ENCODE data around the gene PADI1.

PADI1 gene

DNA sequence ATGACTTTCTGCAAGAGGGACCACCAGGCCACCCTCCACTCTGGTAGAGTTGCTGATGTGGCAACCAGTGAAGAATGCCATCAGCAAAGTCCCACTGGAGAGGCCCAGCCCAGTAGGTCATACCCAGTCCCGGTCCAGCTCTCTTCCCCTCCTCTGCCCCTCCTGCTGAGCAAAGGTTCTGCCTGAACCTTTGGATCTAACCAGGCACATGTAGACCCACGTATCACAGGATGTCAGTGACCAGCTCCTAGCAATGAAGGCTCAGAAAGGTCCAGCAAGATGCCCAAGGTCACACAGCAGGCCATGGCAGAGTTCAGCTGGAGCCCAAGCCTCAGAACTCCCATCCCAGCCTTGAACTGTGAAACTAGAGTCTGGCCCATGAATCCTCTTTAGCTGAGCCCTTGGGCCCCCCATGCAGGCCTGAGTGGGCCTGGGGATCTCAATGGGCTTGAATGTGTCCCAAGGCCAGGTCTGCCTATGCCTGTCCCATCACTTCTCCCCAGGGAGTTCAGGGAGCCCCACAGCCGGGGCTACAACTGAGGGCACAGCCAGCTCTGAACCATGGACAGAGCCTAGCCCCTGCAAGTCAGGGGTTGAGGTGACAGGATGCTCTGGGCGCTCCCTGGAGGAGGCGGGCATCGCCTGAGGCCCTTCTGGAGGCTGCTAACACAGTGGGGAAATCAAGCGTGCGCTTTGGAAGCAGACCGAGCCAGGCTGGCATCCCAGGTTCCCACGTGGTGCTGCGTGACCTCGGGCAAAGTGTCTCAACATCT is 21.4 kb upstream of the PADI1 start:
- no peak for DNase-seq

DNA sequence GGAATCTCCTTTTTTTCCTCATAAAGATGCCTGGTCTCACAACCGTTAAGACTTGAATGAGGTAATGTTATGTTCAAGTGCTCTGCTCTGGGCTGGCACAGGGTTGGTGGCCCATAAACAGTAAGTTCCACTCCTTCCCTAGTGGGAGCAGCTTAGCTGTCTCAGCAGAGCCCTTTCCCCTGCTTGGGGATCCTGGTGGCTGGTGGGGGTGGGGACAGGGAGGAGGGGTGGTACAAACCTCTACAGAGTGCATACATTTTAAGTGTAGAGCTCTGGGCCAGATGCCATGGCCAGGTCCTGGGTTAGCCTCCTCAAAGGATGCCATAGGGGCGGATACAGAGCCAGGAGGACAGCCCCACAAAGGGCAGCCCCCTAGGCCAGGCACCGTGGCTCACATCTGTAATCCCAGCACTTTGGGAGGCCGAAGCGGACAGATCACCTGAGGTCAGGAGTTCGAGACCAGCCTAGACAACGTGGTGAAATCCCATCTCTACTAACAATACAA is 20.7 kb upstream of the PADI1 start:
- no peak for DNase-seq

DNA sequence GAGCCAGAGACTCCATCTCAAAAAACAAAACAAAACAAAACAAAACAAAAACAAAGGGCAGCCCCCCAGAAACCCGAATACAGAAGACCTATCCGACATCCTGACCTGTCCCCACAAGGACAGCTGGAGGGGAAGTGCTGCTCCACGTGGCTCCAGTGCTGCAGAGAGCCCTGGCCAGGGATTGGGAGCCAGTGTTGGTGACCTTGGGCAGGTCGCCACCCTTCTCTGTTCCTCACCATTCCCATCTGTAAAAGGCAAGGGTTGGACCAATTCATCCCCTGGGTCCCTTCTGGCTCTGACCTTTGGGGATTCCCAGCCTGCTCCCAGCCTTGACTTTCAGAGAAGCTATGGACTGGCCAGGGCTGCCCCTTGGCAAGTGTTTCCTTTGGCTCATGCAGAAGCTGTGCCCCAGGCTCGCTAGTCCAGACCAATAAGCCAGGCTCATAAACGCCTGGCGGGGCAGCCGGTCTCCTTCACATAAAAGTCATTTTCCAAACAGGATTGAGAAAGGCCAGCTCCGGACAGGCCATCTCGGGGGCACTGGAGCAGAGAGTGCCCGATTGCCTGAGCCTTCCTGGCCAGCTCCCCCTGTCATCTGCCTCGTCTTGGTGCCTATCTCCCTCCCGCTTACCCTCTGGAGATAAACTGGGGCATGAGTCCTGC is 20.0 kb upstream of the PADI1 start:
- DNase-seq: no peak

DNA sequence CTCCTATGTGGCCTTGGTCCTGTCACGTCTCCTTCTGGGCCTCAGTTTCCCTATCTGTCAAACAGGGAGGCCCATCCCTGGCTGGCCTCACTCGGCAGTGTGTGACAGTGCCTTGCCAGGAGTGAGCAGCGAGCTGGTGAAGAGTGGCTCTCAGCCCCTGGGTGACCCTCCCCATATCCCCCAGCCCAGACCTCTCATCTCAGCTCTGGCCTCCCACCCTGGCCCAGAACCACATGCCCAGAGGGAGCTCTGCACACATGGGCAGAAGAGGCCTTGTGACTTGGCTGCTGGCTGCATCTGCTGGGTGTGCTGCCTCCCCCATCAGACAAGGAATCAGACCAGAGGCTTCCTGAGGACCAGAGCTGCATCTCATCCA is 19.5 kb upstream of the PADI1 start:
- DNase-seq: no peak

DNA sequence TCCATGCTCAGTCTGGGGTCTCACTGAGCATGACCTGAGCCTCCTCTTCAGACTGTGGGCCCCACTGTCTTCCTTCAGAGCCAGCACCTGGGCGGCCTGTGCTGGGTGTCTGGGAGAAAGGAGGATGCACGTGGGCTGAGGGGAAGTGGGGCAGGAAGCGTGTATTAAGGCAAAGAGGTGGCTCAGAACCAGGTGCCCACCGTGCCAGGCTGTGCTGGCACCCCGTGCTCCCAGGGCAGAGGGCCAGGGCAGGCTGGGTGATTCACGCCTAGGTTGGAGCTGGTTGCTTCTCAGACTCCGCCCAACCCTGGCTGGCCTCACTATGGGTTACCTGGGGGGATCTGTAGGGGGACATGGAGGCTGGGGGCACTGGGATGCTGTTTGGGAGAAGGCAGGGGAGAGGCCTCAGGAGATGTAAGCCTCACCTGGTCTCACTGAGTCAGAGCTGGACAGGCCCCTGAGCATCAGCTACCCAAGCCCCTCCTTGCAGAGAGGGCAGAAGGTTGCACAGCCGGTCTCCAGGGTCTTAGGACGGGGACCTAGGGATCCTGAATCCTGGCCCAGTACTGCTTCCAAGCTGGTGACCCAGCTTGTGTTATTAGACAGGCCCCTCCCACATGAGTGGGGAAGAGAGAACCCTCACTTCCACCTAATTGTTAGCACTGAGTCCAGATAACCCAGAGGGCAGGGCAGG is 18.6 kb upstream of the PADI1 start:
- DNase-seq: no peak

DNA sequence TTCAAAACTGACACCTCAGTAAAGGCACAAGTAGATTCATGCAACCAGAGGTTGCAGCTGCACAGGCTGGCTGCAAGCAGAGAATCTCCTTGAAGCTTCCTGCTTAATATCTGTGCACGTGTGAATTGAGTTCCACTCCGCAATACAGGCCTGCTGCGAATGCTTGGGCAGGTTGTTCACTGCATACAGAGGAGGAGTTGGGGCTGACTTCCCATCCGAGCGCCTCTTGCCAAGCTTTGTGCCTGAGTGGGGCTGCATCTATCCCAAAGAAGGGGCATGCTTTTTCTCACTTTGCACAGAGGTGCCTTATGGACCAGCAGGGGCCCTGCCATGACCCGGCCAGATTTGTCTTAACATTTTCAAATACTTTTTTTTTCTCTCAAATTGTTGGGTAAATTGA is 17.9 kb upstream of the PADI1 start:
- DNase-seq: no peak

DNA sequence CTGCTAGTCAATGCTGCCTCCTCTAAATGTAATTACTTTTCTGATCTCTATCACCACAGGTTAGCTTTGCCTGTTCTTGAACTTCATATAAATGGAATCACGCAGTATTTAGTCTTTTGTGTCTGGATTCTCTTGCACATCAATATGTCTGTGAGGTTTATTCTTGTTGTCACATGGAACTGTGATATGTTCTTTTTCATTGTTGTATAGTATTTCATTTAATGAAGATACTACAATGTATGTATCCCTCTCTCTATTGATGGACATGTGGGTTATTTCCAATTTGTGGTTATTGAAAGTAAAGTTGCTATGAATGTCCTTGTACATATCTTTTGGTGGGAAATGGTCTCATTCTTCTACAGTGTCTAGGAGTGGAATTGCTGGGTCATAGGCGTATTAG is 16.7 kb upstream of the PADI1 start:
- DNase-seq: no peak

DNA sequence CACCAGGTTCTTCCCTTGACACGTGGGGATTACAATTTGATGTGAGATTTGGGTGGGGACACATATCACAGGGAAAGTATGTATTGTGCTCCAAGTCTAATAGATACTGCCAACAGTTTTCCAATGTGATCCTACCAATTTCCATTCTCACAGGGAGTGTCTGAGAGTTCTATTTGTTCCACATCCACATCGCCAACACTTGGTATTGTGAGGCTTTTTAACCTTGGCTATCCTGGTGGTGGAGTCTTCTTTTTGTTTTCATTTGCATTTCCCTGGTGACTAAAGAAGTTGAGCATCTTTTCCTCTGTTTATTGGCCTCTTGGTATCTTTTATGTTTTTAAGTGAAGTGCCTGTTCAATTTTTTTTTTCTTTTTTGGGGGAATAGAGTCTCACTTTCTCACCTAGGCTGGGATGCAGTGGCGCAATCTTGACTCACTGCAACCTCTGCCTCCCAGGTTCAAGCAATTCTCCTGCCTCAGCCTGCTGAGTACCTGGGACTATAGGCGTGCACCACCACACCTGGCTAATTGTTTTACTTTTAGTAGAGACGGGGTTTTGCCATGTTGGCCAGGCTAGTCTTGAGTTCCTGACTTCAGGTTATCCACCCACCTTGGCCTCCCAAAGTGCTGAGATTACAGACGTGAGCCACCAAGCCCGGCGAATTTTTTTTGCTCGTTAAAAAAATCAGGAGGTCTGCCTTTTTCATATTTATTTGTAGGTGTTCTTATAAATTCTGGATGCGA is 15.9 kb upstream of the PADI1 start:
- no peak for DNase-seq

DNA sequence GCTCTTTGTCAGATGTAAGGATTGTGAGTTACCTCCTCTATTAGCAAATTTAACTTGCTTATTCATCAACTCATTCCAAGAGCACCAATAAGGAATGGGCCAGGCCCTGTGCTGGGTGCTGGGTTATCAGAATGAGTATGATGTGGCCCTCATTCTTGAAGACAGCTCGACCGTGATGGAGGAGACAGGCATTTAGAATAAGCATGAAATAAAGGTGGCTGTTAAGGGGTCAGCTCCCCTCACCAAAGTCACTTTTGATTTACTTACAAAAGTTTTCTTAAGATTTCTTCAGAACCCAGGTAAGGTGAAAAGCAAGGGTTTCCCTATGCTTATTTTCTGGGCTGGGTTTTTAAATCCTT is 15.3 kb upstream of the PADI1 start:
- DNase-seq: no peak

DNA sequence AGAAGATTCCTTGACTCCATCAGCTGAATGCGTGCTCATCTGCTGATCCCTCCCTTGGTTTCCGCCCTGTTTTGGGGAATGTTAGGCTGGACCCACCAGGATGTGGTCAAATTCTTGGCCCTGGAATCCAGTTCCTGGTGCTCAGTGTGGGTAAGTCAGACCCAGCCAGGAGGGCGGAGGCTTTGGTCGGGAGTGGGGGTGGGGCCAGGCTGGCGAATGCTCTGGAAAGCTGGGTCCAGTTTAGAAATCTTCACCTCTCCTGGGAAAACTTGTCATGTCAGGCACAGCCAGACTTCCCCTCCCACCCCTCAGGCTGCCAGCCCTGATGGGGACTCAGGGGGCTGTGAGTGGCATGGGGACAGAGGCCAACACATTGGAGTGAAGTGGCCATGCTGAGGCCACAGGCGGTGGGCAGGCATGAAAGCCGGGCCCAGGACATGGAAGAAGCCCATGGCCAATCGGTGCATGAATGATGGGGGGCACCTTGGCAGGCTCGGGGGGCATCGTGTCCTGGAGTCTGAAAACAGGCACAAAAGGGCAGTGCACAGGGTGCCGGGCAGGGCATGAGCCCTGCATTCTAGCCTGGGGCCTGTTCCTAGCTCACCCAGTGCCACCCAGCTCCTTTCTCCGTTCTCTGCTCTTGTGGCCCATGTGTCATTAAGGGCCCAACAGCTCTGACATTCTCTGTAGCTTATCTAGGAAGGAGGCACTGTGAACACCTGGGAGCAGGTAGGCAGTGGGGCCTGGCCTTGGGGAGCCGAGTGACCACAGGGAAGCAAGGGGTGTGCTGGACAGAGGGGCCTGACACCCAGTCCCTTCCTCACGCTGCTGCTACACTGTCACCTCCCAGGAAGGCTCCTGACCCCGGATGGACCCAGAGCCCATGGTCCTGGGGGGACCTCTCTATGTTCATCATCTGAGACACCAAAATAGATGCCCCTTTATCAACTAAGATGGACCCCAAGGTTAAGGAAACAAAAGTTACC is 14.6 kb upstream of the PADI1 start:
- no peak for DNase-seq

DNA sequence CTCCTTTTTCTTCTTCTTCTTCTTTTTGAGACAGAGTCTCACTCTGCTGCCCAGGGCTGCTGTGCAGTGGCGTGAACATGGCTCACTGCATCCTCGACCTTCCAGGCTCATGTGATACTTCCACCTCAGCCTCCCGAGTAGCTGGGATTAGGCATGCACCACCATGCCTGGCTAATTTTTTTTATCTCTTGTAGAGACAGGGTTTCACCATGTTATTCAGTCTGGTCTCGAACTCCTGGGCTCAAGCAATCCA is 13.0 kb upstream of the PADI1 start:
- no peak for DNase-seq

DNA sequence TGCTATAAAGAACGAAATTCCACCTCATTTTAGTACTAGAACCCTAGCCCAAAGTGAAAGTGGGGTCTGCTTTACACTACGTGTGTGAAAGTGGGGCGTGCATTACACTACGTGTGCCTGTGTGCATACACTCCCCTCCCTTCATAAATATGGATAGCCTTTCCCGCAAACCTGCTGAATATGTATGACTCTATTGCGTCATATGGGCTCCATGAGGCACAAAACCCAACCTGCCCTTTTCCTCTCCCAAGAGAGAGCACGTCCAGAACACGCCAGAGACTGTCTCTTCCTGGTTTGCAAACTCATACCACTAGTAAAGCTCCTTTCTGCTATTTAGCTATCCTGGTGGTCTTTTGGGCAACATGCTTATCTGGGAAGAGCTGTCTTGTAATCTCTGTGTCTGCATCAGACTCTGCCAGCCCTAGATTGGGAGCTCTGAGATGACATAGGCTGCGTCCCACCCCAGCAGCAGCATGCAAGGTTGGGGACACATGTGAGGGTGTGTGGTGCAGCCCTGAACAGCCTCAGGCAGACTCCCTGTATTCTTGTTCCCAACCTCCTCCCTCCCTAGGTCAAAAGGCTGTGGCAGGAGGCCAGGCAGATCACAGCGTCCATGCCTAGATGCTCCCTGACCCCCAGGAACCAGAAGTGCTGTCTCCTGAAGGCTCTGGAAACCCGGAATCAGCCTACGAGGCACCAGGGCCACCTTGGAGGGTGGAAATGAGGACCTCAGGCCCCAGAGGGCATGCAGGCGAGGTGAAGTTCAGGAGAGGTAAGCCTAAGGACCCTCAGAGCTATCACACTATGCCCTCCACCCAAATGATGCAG is 12.3 kb upstream of the PADI1 start:
- no peak for DNase-seq

DNA sequence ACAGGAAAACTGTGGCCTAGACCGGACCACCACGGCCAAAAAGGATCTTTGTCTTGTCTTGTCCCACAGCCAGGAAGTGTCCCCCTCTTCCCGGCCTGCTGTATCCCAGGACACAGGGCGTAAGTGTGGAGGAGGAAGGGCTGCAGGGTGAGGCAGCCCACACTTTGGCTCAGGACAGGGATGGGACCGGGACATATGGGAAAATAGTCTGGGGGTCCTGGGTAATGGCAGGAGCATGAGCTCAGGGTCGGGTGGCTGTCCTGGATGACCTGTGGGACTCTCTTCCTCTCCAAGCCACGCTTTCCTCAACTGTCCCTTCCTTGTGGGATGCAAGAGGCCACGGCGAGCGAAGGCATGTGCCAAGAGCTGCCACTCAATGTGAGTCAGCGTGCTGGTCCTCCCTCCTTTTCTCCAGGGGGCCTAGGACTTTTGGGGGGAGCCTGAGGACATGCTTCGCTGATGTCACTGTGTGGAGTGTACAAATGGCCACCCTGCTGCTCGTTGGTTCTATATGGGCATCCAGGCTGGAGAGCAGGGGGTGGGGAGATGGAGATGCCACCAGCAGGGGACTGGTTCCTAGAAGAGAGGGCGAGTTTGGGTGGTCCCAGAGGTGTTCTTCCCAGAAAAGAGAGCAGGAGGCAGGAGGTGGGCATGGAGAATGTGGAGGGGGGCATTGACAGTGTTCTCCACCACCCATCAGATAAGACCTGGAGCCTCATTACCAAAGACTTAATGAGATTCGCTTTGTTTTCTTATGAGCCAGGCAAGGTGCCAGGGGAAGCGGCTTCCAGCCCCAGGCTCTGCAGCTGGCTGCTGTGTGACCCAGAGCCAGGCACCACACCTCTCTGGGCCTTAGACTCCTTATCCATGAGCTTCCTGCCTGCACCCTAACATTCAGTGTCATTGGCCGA is 11.5 kb upstream of the PADI1 start:
- no peak for DNase-seq

DNA sequence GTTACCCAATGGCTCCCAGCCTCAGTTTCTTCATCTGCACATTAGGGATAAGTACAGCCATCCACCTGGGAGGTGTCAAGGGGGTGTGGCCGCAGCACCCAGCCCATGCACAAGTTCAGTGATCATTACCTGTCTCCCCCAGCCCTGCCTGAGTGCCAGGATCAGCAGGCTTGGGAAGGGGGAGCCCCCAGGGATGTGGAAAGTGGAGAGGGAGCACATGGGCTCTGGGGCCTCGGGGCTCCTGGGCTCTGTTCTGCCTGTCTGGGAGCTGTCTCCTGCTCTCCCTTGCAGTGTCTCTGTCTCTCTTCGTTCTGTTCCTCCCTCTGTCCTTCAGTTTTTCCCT is 10.8 kb upstream of the PADI1 start:
- no peak for DNase-seq

DNA sequence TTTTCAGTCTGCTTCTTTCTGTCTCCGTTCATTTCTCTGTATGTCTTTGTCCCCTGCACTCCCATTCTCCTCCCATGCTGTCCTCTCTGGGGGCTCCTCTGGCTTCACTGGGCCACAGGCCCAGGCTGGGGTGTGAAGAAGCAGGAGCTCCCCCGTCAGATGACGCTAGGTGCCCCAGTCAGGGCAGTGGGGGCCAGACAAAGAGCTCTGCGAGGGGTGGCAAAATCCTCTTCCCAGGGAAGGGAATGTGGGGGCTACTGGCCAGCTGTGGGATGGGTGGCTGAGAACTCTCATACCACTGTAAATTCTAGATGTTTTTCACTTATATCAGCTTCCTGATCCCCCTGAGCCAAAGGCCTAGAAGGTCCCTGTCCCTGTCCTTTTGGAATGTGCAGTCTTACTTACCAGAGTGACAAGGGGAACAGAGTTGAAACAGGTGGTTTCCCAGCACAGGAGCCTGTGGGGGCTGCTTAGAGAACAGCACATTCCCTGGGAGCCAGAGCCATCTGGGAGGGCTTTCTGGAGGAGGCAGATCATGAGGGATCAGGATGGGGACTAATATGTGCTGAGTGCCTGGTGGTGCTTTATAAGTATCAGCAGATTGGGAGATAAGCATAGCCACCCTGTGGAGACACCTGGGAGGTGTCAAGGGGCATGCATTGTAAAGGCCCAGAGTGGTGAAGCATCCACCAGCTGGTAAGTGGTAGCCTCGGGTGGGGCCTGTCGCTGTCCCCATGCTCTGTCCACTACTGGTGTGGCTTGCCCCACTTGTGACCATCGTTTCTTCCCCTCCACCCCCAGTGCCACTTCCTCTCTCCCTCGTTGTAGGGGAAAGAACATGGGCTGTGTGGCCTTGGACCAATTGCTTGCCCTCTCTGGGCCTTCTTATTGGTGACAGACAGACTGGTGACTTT is 10.1 kb upstream of the PADI1 start:
- DNase-seq: no peak

DNA sequence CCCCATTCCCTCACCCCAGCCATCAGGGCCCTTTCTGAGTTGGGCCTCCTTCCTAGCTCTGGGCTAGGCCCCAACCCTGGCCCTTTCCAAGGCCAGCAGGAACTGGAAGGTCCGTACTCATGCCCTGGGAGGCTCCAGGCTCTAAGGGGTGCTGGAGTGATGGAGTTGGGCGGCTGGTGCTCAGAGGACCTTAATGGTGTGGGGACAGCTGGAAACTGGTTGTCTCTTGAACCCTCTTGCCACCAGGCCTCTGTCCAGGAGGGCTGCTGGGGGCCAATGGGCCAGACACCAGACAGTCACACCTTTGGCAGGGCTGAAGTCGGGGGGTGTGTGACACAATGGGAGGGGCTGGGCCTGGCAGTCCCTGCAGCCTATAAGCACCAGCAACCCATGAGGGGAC is 9.2 kb upstream of the PADI1 start:
- DNase-seq: no peak

DNA sequence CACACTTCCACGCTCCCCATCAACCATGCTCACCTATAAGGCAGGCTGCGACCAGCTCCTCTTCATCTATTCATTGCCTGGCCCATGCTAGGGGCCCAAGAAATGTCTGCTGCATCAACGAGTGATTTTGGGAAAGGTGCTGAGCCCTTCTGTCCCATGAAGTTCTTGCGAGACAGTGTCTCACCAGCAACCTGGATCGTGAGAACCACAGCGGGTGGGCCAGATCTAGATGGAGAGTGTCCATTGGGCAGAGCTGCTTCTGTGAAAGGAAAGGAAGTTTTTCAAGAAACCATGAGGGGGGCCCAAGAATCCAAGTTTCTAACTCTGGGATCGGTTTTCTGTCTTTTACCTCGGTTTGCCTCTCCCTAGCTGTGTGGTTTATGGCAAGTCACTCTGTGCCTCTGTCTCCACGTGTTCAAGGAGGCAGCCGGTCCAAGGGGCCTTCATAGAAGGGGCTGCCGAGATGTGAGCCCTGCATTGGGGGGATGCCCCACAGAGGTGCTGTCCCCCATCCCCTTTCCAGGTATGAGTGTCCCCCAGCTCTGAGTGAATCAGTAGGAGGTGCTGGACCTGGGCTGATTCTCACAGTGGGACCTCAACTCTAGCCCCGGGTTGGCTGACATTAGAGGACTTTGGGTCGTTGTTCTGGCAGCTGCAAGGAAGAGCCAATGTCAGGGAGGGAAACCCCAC is 8.3 kb upstream of the PADI1 start:
- no peak for DNase-seq

DNA sequence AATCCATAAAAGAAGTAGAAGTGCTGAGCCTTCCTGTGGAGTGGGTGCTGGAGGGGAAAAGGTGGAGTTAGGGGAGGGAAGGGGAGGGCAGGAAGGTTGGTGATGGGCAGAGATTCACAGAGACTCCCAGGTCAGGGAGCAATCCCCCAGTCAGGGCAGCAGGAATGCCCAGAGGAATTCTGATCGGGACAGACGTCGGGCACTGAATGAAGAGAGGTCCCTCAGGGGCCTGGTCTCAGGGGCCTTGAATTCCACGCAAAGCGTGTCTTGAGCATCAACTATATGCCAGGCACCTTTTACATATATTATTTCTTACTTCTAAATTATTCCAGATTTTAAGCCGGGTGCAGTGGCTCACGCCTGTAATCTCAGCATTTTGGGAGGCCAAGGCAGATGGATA is 7.2 kb upstream of the PADI1 start:
- DNase-seq: no peak
